Measurements from ENCODE around the gene C16orf96. TPM values are rescaled to one million over a fixed set of nuclear protein-coding genes. Genes with fewer than 3 reads are reported as not detected.

Gene C16orf96
- total RNA-seq, 1 experiment from 2014 or later: 0.10 TPM

- TF ChIP-seq CTCF (IDR thresholded peaks at IDR 0.05 in 2 of 3, conservative IDR thresholded peaks at IDR 0.05 in 1 of 3; ENCODE audit: borderline replicate concordance in 1 of 3, insufficient read depth in 1 of 3, low read depth in 2 of 3, low read length in 2 of 3) (no peak), EZH2phosphoT487 (IDR thresholded peaks at IDR 0.05; ENCODE audit: borderline replicate concordance) (no peak)
Observed at GRCh38 chr16:4599545-4599944, 43.4 kb downstream of the C16orf96 start (continued).

- RAD21 ChIA-PET (ENCODE audit: low non-redundant PET in 1 of 2, low total read pairs in 2 of 2, uncharacterized antibody in 2 of 2, unreplicated experiment in 2 of 2): no interaction called here
Observed at GRCh38 chr16:4601036-4601863, 45.1 kb downstream of the C16orf96 start.

GRCh38 chr16:4601864-4602186 is 45.7 kb downstream of the C16orf96 start:
- BruUV-seq (replicated peaks): no TSS peak
- TF ChIP-seq CEBPB (IDR thresholded peaks at IDR 0.05; ENCODE audit: low read depth) (no peak), SRF (IDR thresholded peaks at IDR 0.05; ENCODE audit: low read depth) (no peak), EGR1 (IDR thresholded peaks at IDR 0.05; ENCODE audit: low read depth) (no peak), TCF7L2 (IDR thresholded peaks at IDR 0.05; ENCODE audit: borderline replicate concordance, extremely low read depth, insufficient read depth, insufficient read length) (no peak)
- no peak overlapping the region for H3K4me3 ChIP-seq (replicated peaks in 1 of 2; ENCODE audit: low read depth in 1 of 2, low read length in 2 of 2)
- H3K36me3 ChIP-seq (ENCODE audit: control insufficient read depth in 1 of 2, insufficient read depth in 2 of 2, low read length in 2 of 2): no peaks in the 10 kb centered on the region
- intact Hi-C loops (cut with micrococcal nuclease): no loop called here
- POLR2A ChIA-PET: no interaction called here
- no peaks in the 10 kb centered on the region for H3K27me3 ChIP-seq (ENCODE audit: insufficient read depth, low read length)
- H3K9me2 ChIP-seq (ENCODE audit: insufficient read depth): no peaks in the 10 kb centered on the region
- CTCF ChIA-PET: no interaction called here
- RAD21 ChIA-PET (ENCODE audit: low non-redundant PET in 1 of 2, low total read pairs in 2 of 2, uncharacterized antibody in 2 of 2, unreplicated experiment in 2 of 2): no interaction called here
- DNase-seq (ENCODE audit: low read depth, low spot score): no peak
- no peaks in the 10 kb centered on the region for H4K20me1 ChIP-seq (ENCODE audit: insufficient read depth)
- H3K4me2 ChIP-seq (ENCODE audit: low read length): no peak overlapping the region
- no peak overlapping the region for H3K27ac ChIP-seq (ENCODE audit: low read depth, low read length)
- H3K4me1 ChIP-seq (ENCODE audit: control insufficient read depth in 1 of 2, insufficient read depth in 2 of 2, low read length in 2 of 2): no peaks in the 10 kb centered on the region
- no peak for ATAC-seq
- H2AFZ ChIP-seq (ENCODE audit: low read depth, low read length, poor library complexity, severe bottlenecking): no peak overlapping the region
- no peaks in the 10 kb centered on the region for H3K9me3 ChIP-seq (ENCODE audit: control insufficient read depth in 1 of 2, insufficient read depth in 1 of 2, low read depth in 1 of 2, low read length in 2 of 2)
- H3K79me2 ChIP-seq (ENCODE audit: insufficient read depth, low read length): no peaks in the 10 kb centered on the region
- H3K9ac ChIP-seq (ENCODE audit: low read length): no peak overlapping the region

More at GRCh38 chr16:4601036-4601863, 45.1 kb downstream of the C16orf96 start:
- H3K79me2 ChIP-seq (ENCODE audit: insufficient read depth, low read length): no peaks in the 10 kb centered on the region
- H2AFZ ChIP-seq (ENCODE audit: low read depth, low read length, poor library complexity, severe bottlenecking): no peak overlapping the region
- H3K9ac ChIP-seq (ENCODE audit: low read length): no peak overlapping the region
- BruUV-seq (replicated peaks): no TSS peak
- no peaks in the 10 kb centered on the region for H4K20me1 ChIP-seq (ENCODE audit: insufficient read depth)
- no peaks in the 10 kb centered on the region for H3K27me3 ChIP-seq (ENCODE audit: insufficient read depth, low read length)
- no peak for DNase-seq (ENCODE audit: low read depth, low spot score)
- ChIA-PET CTCF (no interaction called here), POLR2A (no interaction called here)
- TF ChIP-seq TCF7L2 (IDR thresholded peaks at IDR 0.05; ENCODE audit: borderline replicate concordance, extremely low read depth, insufficient read depth, insufficient read length) (no peak), ZNF274 (IDR thresholded peaks at IDR 0.05; ENCODE audit: low read depth, low read length) (no peak)
- no peaks in the 10 kb centered on the region for H3K36me3 ChIP-seq (ENCODE audit: control insufficient read depth in 1 of 2, insufficient read depth in 2 of 2, low read length in 2 of 2)
- no peak overlapping the region for H3K4me2 ChIP-seq (ENCODE audit: low read length)
- intact Hi-C loops (cut with micrococcal nuclease): no loop called here
- H3K27ac ChIP-seq (ENCODE audit: low read depth, low read length): no peak overlapping the region
- no peaks in the 10 kb centered on the region for H3K9me2 ChIP-seq (ENCODE audit: insufficient read depth)
- H3K9me3 ChIP-seq (ENCODE audit: control insufficient read depth in 1 of 2, insufficient read depth in 1 of 2, low read depth in 1 of 2, low read length in 2 of 2): no peaks in the 10 kb centered on the region
- H3K4me1 ChIP-seq (ENCODE audit: control insufficient read depth in 1 of 2, insufficient read depth in 2 of 2, low read length in 2 of 2): no peaks in the 10 kb centered on the region
- H3K4me3 ChIP-seq (replicated peaks in 1 of 2; ENCODE audit: low read depth in 1 of 2, low read length in 2 of 2): no peak overlapping the region
- ATAC-seq: no peak
